ENCODE measurements around the gene SYNDIG1.

DNA sequence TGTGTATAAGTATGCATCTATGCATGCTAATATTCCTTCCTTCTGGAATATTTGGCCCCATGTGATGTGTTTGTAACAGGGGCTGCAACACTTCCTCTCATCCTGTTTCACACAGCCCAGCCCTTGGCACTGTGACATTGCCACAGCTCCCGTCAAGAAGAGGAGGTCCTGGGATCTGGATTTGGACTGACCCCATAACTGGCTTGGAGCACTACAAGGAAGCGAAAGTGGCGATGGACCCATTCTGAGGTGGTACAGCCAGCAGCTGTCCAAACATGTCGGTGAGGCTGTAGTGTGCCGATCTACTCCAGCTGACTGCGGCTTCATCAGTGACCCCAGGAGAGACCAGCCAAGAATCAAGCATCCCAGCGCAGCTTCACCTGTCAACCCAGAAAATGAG, 18.2 kb downstream of the SYNDIG1 start:
- TF ChIP-seq, protein P1, sequence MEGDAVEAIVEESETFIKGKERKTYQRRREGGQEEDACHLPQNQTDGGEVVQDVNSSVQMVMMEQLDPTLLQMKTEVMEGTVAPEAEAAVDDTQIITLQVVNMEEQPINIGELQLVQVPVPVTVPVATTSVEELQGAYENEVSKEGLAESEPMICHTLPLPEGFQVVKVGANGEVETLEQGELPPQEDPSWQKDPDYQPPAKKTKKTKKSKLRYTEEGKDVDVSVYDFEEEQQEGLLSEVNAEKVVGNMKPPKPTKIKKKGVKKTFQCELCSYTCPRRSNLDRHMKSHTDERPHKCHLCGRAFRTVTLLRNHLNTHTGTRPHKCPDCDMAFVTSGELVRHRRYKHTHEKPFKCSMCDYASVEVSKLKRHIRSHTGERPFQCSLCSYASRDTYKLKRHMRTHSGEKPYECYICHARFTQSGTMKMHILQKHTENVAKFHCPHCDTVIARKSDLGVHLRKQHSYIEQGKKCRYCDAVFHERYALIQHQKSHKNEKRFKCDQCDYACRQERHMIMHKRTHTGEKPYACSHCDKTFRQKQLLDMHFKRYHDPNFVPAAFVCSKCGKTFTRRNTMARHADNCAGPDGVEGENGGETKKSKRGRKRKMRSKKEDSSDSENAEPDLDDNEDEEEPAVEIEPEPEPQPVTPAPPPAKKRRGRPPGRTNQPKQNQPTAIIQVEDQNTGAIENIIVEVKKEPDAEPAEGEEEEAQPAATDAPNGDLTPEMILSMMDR (IDR thresholded peaks at IDR 0.05): no peak
- no peak for TF ChIP-seq POLR2A (IDR thresholded peaks at IDR 0.05)
